ENCODE data around the gene MNX1.

Gene MNX1

GRCh38 chr7:157021071-157021870 lies 10.8 kb upstream of the MNX1 start:
- no peak for TF ChIP-seq CTCF (IDR thresholded peaks at IDR 0.05)

GRCh38 chr7:157020514-157021070 lies 10.1 kb upstream of the MNX1 start:
- TF ChIP-seq CTCF (IDR thresholded peaks at IDR 0.05): no peak

- TF ChIP-seq CTCF (IDR thresholded peaks at IDR 0.05): no peak
Observed at GRCh38 chr7:157019718-157020451, 9.4 kb upstream of the MNX1 start.

- no peak for TF ChIP-seq CTCF (IDR thresholded peaks at IDR 0.05)
Observed at GRCh38 chr7:157018997-157019608, 8.6 kb upstream of the MNX1 start.

- TF ChIP-seq CTCF (IDR thresholded peaks at IDR 0.05): no peak
Observed at GRCh38 chr7:157018328-157018996, 8.0 kb upstream of the MNX1 start.

- no peak for TF ChIP-seq CTCF (IDR thresholded peaks at IDR 0.05)
Observed at GRCh38 chr7:157017603-157018327, 7.3 kb upstream of the MNX1 start.

Measured in LNCAP (cell line).